Keratinocyte (primary cell): ENCODE data around the gene FOXE3.

ENCODE experiments used
- EZH2 ChIP-seq: IDR thresholded peaks from one replicate; pipeline ENCODE4 v1.6.1; 2012; ENCODE audit warnings: inconsistent platforms, mild to moderate bottlenecking, low read length, moderate library complexity
- TF ChIP-seq, protein P1 (sequence below), 3 experiments: IDR thresholded peaks in 1 of 3; conservative IDR thresholded peaks in 1 of 3; optimal IDR thresholded peaks in 1 of 3; 2 replicates in 2 of 3; 3 replicates in 1 of 3; pipeline versions ENCODE3 to v1.5.1; 2011; ENCODE audit warnings: low read length in 3 of 3, mild to moderate bottlenecking in 3 of 3, moderate library complexity in 2 of 3, control low read depth in 1 of 3, inconsistent platforms in 1 of 3; ENCODE audit not compliant: insufficient read depth in 2 of 3; ENCODE audit errors: extremely low read depth in 1 of 3

DNA sequence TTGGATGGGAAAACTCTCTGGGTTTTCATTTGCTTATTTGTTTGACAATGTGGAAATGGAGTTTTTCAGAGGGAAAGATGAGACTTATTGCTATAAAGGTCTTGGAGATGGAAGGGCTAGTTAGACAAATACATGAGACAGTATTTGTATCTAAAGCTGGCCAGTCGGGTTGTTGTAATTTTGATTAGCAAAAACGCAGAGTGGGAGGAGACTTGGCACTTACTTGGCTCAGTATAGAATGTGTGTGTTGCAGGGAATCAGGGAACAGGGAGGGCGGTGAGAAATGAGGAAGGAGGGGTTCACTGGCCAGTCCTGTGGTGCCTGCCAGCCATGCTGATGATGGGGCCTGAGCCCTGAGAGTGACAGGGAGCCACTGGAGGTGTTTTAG is 6.0 kb upstream of the FOXE3 start:
- TF ChIP-seq, protein P1, sequence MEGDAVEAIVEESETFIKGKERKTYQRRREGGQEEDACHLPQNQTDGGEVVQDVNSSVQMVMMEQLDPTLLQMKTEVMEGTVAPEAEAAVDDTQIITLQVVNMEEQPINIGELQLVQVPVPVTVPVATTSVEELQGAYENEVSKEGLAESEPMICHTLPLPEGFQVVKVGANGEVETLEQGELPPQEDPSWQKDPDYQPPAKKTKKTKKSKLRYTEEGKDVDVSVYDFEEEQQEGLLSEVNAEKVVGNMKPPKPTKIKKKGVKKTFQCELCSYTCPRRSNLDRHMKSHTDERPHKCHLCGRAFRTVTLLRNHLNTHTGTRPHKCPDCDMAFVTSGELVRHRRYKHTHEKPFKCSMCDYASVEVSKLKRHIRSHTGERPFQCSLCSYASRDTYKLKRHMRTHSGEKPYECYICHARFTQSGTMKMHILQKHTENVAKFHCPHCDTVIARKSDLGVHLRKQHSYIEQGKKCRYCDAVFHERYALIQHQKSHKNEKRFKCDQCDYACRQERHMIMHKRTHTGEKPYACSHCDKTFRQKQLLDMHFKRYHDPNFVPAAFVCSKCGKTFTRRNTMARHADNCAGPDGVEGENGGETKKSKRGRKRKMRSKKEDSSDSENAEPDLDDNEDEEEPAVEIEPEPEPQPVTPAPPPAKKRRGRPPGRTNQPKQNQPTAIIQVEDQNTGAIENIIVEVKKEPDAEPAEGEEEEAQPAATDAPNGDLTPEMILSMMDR (optimal IDR thresholded peaks at IDR 0.05 in 1 of 3, IDR thresholded peaks at IDR 0.05 in 1 of 3, conservative IDR thresholded peaks at IDR 0.05 in 1 of 3; ENCODE audit: extremely low read depth in 1 of 3, insufficient read depth in 2 of 3, low read length in 3 of 3): no peak
- TF ChIP-seq EZH2: no peak
